ENCODE results near the gene SETDB1. TPM values are rescaled to one million over a fixed set of nuclear protein-coding genes. Genes with fewer than 3 reads are reported as not detected.

Gene SETDB1
- polyA plus RNA-seq, 1 donor from 2014 or later = 39.1 TPM

- no peak overlapping the region for H2AFZ ChIP-seq (ENCODE audit: low read depth, low read length)
- no peaks in the 10 kb centered on the region for H3K27me3 ChIP-seq (ENCODE audit: insufficient read depth, low read depth, low read length)
- no peak overlapping the region for H3K27ac ChIP-seq (ENCODE audit: low read length)
These were observed 66.5 kb downstream of the SETDB1 start for GRCh38 chr1:150992626-150993025.

GRCh38 chr1:150994248-150994647, 68.1 kb downstream of the SETDB1 start:
- Histone ChIP-seq H3K27ac (ENCODE audit: low read length) (no peak overlapping the region), H3K79me2 (replicated peaks; ENCODE audit: insufficient read depth, low read length) (no peaks in the 10 kb centered on the region)

More at GRCh38 chr1:150992626-150993025, 66.5 kb downstream of the SETDB1 start:
- no peaks in the 10 kb centered on the region for H3F3A ChIP-seq (ENCODE audit: insufficient read depth, low read length, poor library complexity, severe bottlenecking)
- H4K20me1 ChIP-seq (ENCODE audit: insufficient read depth) = no peaks in the 10 kb centered on the region
- no peaks in the 10 kb centered on the region for H3K9me3 ChIP-seq (ENCODE audit: low read length)
- H3K79me2 ChIP-seq (replicated peaks; ENCODE audit: insufficient read depth, low read length) = no peaks in the 10 kb centered on the region
- no peaks in the 10 kb centered on the region for H3K36me3 ChIP-seq (ENCODE audit: insufficient read depth, low read length)
- no peak overlapping the region for H3K9ac ChIP-seq (ENCODE audit: low read length)
- TF ChIP-seq TAF1 (IDR thresholded peaks at IDR 0.05; ENCODE audit: low read depth) = no peak
- no peak for TF ChIP-seq POLR2AphosphoS5 (IDR thresholded peaks at IDR 0.05)
- TF ChIP-seq EZH2 (IDR thresholded peaks at IDR 0.05; ENCODE audit: borderline replicate concordance, insufficient read depth, low read length, poor library complexity, severe bottlenecking) = no peak
- no peak for TF ChIP-seq EP300 (conservative IDR thresholded peaks at IDR 0.05; ENCODE audit: poor library complexity, severe bottlenecking)
- TF ChIP-seq REST (IDR thresholded peaks at IDR 0.05; ENCODE audit: borderline replicate concordance) = no peak
- no peak for TF ChIP-seq SMC3 (conservative IDR thresholded peaks at IDR 0.05; ENCODE audit: poor library complexity)
- no peak for TF ChIP-seq MXI1 (conservative IDR thresholded peaks at IDR 0.05; ENCODE audit: poor library complexity, severe bottlenecking)
- no peaks in the 10 kb centered on the region for H3K9me2 ChIP-seq (ENCODE audit: insufficient read depth, low read length)
- H3K4me2 ChIP-seq (ENCODE audit: low read length) = no peak overlapping the region
- no peak overlapping the region for H3K4me3 ChIP-seq (ENCODE audit: low read length)

More at GRCh38 chr1:150994248-150994647, 68.1 kb downstream of the SETDB1 start:
- no peak overlapping the region for H3K9ac ChIP-seq (ENCODE audit: low read length)
- no peaks in the 10 kb centered on the region for H3K27me3 ChIP-seq (ENCODE audit: insufficient read depth, low read depth, low read length)
- H2AFZ ChIP-seq (ENCODE audit: low read depth, low read length) = no peak overlapping the region
- TF ChIP-seq EZH2 (IDR thresholded peaks at IDR 0.05; ENCODE audit: borderline replicate concordance, insufficient read depth, low read length, poor library complexity, severe bottlenecking) (no peak), CTCF (IDR thresholded peaks at IDR 0.05; ENCODE audit: poor library complexity, severe bottlenecking) (no peak), TAF1 (IDR thresholded peaks at IDR 0.05; ENCODE audit: low read depth) (no peak), EP300 (conservative IDR thresholded peaks at IDR 0.05; ENCODE audit: poor library complexity, severe bottlenecking) (no peak), MXI1 (conservative IDR thresholded peaks at IDR 0.05; ENCODE audit: poor library complexity, severe bottlenecking) (no peak), RAD21 (conservative IDR thresholded peaks at IDR 0.05) (no peak), POLR2AphosphoS5 (IDR thresholded peaks at IDR 0.05) (no peak), SMC3 (conservative IDR thresholded peaks at IDR 0.05; ENCODE audit: poor library complexity) (no peak), REST (IDR thresholded peaks at IDR 0.05; ENCODE audit: borderline replicate concordance) (no peak)
- H3K4me3 ChIP-seq (ENCODE audit: low read length) = no peak overlapping the region
- H3K9me2 ChIP-seq (ENCODE audit: insufficient read depth, low read length) = no peaks in the 10 kb centered on the region
- no peaks in the 10 kb centered on the region for H4K20me1 ChIP-seq (ENCODE audit: insufficient read depth)
- H3K36me3 ChIP-seq (ENCODE audit: insufficient read depth, low read length) = no peaks in the 10 kb centered on the region
- H3K4me2 ChIP-seq (ENCODE audit: low read length) = no peak overlapping the region
- no peaks in the 10 kb centered on the region for H3F3A ChIP-seq (ENCODE audit: insufficient read depth, low read length, poor library complexity, severe bottlenecking)
- no peaks in the 10 kb centered on the region for H3K9me3 ChIP-seq (ENCODE audit: low read length)

All from neural cell (in vitro differentiated cells).